Panc1 (cell line): ENCODE data around the gene RABEPK. TPM values are rescaled to one million over a fixed set of nuclear protein-coding genes. Genes with fewer than 3 reads are reported as not detected.

Experiments used
- ATAC-seq: fragments of 200-7000 bp; cut with Tn5 transposase; 2 replicates; pipeline ENCODE4 v1.9.1; 2020; ENCODE audit warnings: mild to moderate bottlenecking, moderate library complexity
- BruUV-seq: library from RNA; stranded (reverse); fragments of 400-500 nt; replicated peaks from 2 replicates; lab custom pipeline; 2021; lab: Mats Ljungman, UMichigan
- CTCF ChIA-PET: fragments of 300-600 bp; sonication (Branson Sonifier 250); formaldehyde crosslinking; loops from one replicate; lab custom pipeline; 2022; ENCODE audit warnings: antibody characterized with exemption; lab: Charles Lee
- POLR2A ChIA-PET: fragments of 300-600 bp; sonication (Branson Sonifier 250); formaldehyde crosslinking; loops from one replicate; lab custom pipeline; 2022; ENCODE audit warnings: antibody characterized with exemption; lab: Charles Lee
- DNase-seq: peaks from one replicate; pipeline ENCODE4 v3.0.0-alpha.2; 2010; ENCODE audit warnings: low read depth, low spot score
- H3K27ac ChIP-seq: 2 replicates; pipeline ENCODE4 v1.5.1; 2011; ENCODE audit warnings: mild to moderate bottlenecking, low read length, inconsistent platforms
- H3K27me3 ChIP-seq: fragments of 200-500 bp; sonication (Bioruptor generic); 2 replicates; pipeline ENCODE4 v1.6.0; 2014; ENCODE audit warnings: low read length, inconsistent platforms; ENCODE audit not compliant: control insufficient read depth, insufficient read depth
- H3K36me3 ChIP-seq: fragments of 200-500 bp; sonication (Bioruptor generic); 2 replicates; pipeline ENCODE4 v1.5.1; 2014; ENCODE audit warnings: inconsistent platforms, mild to moderate bottlenecking, low read length, moderate library complexity; ENCODE audit not compliant: control insufficient read depth, insufficient read depth
- H3K4me1 ChIP-seq: 2 replicates; pipeline ENCODE4 v1.5.1; 2011; ENCODE audit warnings: inconsistent platforms, mild to moderate bottlenecking, low read length, moderate library complexity; ENCODE audit not compliant: control insufficient read depth, insufficient read depth
- H3K4me3 ChIP-seq, 2 experiments: 2 replicates each; pipeline ENCODE4 v1.5.1; 2011 to 2012; ENCODE audit warnings: low read depth in 2 of 2, low read length in 2 of 2, mild to moderate bottlenecking in 2 of 2, inconsistent platforms in 1 of 2, moderate library complexity in 1 of 2
- H3K9me3 ChIP-seq: fragments of 200-500 bp; sonication (Bioruptor generic); 2 replicates; pipeline ENCODE4 v1.5.1; 2014; ENCODE audit warnings: low read depth, mild to moderate bottlenecking, inconsistent platforms, low read length, moderate library complexity; ENCODE audit not compliant: control insufficient read depth, insufficient read depth
- POLR2AphosphoS5 ChIP-seq: IDR thresholded peaks from 2 replicates; pipeline ENCODE4 v1.6.1; 2012; ENCODE audit warnings: mild to moderate bottlenecking, low read depth, low read length, moderate library complexity
- REST ChIP-seq, 2 experiments: IDR thresholded peaks; 2 replicates each; pipeline ENCODE4 v1.6.1; 2011 to 2012; ENCODE audit warnings: low read depth in 2 of 2, control low read depth in 1 of 2, low read length in 1 of 2, mild to moderate bottlenecking in 1 of 2, moderate library complexity in 1 of 2; ENCODE audit not compliant: insufficient read depth in 1 of 2
- SIN3A ChIP-seq: IDR thresholded peaks from 2 replicates; pipeline ENCODE4 v1.6.1; 2012; ENCODE audit warnings: low read depth, mild to moderate bottlenecking, low read length, moderate library complexity, borderline replicate concordance; ENCODE audit not compliant: insufficient read depth
- TCF7L2 ChIP-seq: IDR thresholded peaks from 2 replicates; pipeline ENCODE4 v1.6.1; 2011; ENCODE audit warnings: mild to moderate bottlenecking, low read depth, low read length, inconsistent platforms
- in situ Hi-C: cut with HindIII; loops from 2 replicates; pipeline ENCODE4 v1.10.0; 2016; ENCODE audit warnings: low sequenced_read_pairs, low pct_unique_long_range_greater_than_20kb
- intact Hi-C: fragments of 100-400 bp; cut with micrococcal nuclease; formaldehyde crosslinking; loops from one replicate; pipeline ENCODE4 v1.10.0; 2022; ENCODE audit not compliant: unreplicated experiment
- total RNA-seq: library from RNA; stranded (reverse); gene quantifications from one replicate; pipeline ENCODE4 v1.2.1, GENCODE V29; 2021; ENCODE audit not compliant: unreplicated experiment
- TF ChIP-seq, protein P1 (sequence below): fragments of 450-650 bp; IDR thresholded peaks from 2 replicates; pipeline ENCODE4 v1.5.1; 2017; ENCODE audit warnings: mild to moderate bottlenecking

RABEPK gene
- total RNA-seq, 1 experiment from 2014 or later: 33.9 TPM

DNA sequence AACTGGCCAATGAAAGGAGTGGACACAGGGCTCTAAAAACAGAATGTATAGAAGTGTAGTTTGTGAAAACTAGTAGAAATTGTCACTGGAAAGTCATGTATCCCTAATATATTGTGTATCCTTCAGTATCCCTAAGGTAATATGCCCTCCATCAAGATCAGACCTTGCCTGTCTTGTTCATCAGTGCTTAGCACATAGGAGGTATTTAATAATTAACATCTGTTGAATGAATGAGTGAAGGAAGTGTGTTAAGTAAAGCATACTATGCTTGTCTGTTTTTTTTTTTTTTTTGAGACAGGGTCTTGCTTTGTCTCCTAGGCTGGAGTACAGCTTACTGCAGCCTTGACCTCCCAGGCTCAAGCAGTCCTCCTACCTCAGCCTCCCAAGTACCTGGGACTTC is 77.1 kb downstream of the RABEPK start:
- ChIA-PET CTCF (no interaction called here), POLR2A (no interaction called here)
- ATAC-seq (no peak), DNase-seq (no peak)
- BruUV-seq: no TSS peak
- intact Hi-C loops: no loop called here
- Histone ChIP-seq H3K27me3 (no peaks in the 10 kb centered on the region), H3K4me1 (peaks cover 4% of the 10 kb centered on the region; the same call in 1 of the 2 replicates), H3K9me3 (no peaks in the 10 kb centered on the region), H3K4me3 (no peak overlapping the region), H3K27ac (no peak overlapping the region), H3K36me3 (no peaks in the 10 kb centered on the region)
- TF ChIP-seq, protein P1, sequence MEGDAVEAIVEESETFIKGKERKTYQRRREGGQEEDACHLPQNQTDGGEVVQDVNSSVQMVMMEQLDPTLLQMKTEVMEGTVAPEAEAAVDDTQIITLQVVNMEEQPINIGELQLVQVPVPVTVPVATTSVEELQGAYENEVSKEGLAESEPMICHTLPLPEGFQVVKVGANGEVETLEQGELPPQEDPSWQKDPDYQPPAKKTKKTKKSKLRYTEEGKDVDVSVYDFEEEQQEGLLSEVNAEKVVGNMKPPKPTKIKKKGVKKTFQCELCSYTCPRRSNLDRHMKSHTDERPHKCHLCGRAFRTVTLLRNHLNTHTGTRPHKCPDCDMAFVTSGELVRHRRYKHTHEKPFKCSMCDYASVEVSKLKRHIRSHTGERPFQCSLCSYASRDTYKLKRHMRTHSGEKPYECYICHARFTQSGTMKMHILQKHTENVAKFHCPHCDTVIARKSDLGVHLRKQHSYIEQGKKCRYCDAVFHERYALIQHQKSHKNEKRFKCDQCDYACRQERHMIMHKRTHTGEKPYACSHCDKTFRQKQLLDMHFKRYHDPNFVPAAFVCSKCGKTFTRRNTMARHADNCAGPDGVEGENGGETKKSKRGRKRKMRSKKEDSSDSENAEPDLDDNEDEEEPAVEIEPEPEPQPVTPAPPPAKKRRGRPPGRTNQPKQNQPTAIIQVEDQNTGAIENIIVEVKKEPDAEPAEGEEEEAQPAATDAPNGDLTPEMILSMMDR: no peak
- TF ChIP-seq REST (IDR thresholded peaks at IDR 0.05; ENCODE audit: insufficient read depth in 1 of 2, low read depth in 2 of 2, low read length in 1 of 2): no peak
- no peak for TF ChIP-seq TCF7L2
- TF ChIP-seq SIN3A: no peak
- no peak for TF ChIP-seq POLR2AphosphoS5
- in situ Hi-C loops: no loop called here

DNA sequence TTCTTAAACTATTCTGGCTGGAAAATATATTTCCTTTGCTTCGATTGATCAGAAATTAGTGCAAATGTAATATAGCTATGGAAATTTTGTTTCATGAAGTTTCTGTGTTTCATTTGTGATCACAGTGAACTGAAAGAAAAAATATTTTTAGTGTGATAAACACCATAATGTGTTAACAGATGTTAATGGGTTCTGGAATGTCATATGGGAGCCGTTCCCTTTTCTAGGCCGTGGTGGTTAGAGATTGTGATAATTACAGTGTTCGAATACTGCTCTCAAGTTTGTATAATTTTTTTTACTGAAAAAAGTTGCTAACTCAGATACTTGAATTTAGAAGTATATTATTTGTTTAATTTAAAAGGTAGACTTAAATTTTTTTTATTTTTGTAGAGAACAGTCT is 80.6 kb downstream of the RABEPK start:
- POLR2A ChIA-PET: interaction anchor here (0.7 kb wide), 1 partner anchor 54 kb away, joined by 3 read pairs; no protein-coding TSS in a partner anchor
- in situ Hi-C loops (no loop called here), intact Hi-C loops (no loop called here)
- H3K9me3 ChIP-seq: no peaks in the 10 kb centered on the region
- no peaks in the 10 kb centered on the region for H3K27me3 ChIP-seq
- no peak overlapping the region for H3K4me3 ChIP-seq
- H3K27ac ChIP-seq: no peak overlapping the region
- no peak for ATAC-seq
- CTCF ChIA-PET: no interaction called here
- no peak for DNase-seq
- BruUV-seq: no TSS peak
- no peaks in the 10 kb centered on the region for H3K36me3 ChIP-seq
- peaks cover 5% of the 10 kb centered on the region; the same call in 1 of the 2 replicates for H3K4me1 ChIP-seq
- TF ChIP-seq, protein P1: no peak
- no peak for TF ChIP-seq TCF7L2
- no peak for TF ChIP-seq SIN3A
- no peak for TF ChIP-seq POLR2AphosphoS5
- TF ChIP-seq REST (IDR thresholded peaks at IDR 0.05; ENCODE audit: insufficient read depth in 1 of 2, low read depth in 2 of 2, low read length in 1 of 2): no peak

Other genes starting within 250 kb of the RABEPK start
- gene SCAI, start 57.0 kb upstream of the RABEPK start, total RNA-seq: 4.7 TPM
- gene PPP6C, start 10.7 kb upstream of the RABEPK start, total RNA-seq: 27.3 TPM
- 281 TPM for gene HSPA5, start 40.8 kb downstream of the RABEPK start, total RNA-seq
- 48.6 TPM for gene GAPVD1, start 61.3 kb downstream of the RABEPK start, total RNA-seq